Left lobe of liver (tissue), 2 donors: ENCODE data around the gene TPPP2. TPM values are rescaled to one million over a fixed set of nuclear protein-coding genes. Genes with fewer than 3 reads are reported as not detected.

ENCODE experiments used
- ATAC-seq: fragments of 200-7000 bp; cut with Tn5 transposase; one replicate; pipeline ENCODE4 v1.9.1; 2020; ENCODE audit warnings: mild to moderate bottlenecking, moderate library complexity
- DNase-seq: peaks from one replicate; pipeline ENCODE4 v3.0.0-alpha.2; 2020; ENCODE audit warnings: low spot score
- total RNA-seq: library from RNA; stranded (reverse); gene quantifications from one replicate; pipeline ENCODE4 v1.2.1, GENCODE V29; 2021
- donor health status: DM: no; HTN: no; CAD: no; lungs with moderate emphysema.
- donor health status: DM: no; HTN: yes; CAD: no.

TPPP2 gene
- total RNA-seq, 1 donor from 2014 or later, result 4.6 TPM

DNA sequence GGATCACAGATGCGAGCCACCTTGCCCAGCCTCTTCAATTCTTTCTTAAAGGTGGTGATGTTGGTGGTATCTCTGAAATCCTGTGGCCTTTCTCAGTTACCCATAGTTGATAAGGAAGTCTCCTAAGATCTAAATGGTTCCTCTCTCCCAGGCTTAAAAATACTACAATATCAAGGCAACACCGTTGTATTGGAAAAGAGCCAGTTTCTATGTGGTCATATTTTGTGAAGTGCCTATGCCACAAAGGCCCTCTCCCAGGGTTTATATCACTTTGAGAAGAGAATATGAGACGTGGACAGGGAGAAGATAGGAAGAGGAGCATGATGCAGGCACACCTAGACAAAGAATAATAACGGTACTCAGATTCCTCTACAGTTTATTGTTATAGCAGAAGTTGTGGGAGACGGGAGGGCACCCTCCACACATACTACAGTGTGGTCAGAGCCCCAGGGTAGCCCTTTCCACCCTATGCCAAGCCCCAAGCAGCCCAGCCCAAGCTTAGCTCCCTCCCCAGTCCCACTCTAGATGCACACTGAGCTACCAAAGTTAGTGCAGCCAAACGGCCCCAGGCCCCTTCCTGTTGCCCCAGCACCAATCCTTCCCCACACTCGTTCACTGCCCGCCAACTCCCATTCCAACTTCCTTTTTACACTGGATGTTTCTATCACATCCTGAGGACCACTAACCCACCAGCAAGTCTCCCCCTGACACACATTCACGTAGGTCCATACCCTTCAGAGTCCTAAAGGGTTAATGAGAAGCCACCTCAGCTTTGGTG lies 13.4 kb upstream of the TPPP2 start:
- no peak for DNase-seq
- ATAC-seq, result no peak

DNA sequence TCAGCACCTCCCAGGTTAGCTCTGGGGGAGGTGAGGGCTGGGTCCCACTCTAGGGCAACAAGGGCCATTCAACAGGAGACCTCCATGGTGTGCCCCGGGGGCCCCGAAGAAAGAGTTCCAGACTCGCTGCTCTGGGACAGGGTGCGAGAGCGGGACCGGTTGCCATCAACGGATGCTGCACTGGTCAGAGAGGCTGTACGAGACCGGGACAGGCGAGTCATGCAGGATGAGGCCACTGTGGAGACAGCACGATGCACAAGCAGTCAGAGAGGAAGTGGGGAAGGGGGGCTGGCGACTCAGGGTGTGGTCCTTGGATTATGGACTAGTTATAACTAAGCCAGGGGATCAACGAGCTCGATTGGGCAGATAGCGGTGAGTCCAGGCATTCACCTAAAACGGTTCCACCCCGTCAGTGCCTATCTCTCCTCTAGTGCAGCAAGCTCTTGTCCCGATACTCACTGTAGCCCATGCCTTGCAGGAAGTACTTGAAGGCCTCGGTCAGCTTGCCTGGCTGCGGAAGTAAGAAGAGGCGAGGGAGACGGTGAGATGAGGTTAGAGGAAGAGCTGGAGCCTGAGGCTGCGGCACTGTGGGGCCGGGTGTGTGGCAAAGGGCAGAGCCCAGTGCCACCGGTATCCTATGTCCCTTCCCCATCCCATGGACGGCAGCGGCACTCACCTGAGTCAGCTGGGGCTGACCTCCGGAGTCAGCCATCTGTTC lies 12.3 kb upstream of the TPPP2 start:
- ATAC-seq, result no peak
- no peak for DNase-seq

- ATAC-seq (no peak), DNase-seq (no peak)
These were observed 11.7 kb upstream of the TPPP2 start for GRCh38 chr14:21018286-21018685.

- DNase-seq, result no peak
- ATAC-seq, result no peak
These were observed 11.2 kb upstream of the TPPP2 start for GRCh38 chr14:21018781-21019180.

DNA sequence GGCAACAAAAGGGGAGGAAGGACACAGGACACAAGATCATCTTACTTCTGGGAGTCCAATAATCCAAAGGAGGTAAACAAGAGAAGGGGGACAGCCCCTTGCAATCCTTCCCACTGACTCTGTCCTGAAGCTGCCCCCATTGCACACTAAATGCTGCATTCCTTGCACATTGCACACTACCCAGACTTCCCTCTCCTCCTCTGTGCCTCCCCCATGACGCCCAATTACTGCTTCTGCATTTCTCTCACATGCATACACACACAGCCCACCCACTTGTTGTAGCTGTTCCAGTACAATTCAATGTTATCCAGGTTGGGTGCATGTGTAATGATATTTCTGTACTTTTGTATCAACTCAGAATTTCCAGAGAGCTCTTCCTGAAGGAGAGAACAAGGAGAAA lies 10.7 kb upstream of the TPPP2 start:
- DNase-seq, result no peak
- no peak for ATAC-seq

- no peak for DNase-seq
- no peak for ATAC-seq
These were observed 9.0 kb upstream of the TPPP2 start for GRCh38 chr14:21020977-21021545.

DNA sequence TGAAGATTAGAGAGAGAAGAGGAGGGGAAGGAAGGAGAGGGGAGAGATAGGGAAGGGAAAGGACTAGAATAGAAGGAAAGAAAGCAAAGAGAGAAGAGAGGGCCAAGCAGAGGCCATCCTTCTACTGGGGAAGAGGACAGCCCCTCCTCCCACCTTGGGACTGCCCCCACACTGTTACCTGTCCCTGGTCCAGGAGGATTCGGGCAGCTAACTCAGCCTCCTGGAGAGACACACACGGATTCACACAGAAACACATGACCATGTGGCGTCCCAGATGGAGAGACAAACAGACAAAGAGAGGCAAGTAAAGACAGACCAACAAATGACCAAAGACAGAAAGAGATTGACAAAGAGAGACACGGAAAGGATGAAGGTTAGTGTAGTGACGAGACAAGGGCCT lies 7.3 kb upstream of the TPPP2 start:
- DNase-seq (no peak), ATAC-seq (no peak)

- ATAC-seq, result peak; percentile 1
- no peak for DNase-seq
These were observed 6.8 kb upstream of the TPPP2 start for GRCh38 chr14:21023174-21023573.

DNA sequence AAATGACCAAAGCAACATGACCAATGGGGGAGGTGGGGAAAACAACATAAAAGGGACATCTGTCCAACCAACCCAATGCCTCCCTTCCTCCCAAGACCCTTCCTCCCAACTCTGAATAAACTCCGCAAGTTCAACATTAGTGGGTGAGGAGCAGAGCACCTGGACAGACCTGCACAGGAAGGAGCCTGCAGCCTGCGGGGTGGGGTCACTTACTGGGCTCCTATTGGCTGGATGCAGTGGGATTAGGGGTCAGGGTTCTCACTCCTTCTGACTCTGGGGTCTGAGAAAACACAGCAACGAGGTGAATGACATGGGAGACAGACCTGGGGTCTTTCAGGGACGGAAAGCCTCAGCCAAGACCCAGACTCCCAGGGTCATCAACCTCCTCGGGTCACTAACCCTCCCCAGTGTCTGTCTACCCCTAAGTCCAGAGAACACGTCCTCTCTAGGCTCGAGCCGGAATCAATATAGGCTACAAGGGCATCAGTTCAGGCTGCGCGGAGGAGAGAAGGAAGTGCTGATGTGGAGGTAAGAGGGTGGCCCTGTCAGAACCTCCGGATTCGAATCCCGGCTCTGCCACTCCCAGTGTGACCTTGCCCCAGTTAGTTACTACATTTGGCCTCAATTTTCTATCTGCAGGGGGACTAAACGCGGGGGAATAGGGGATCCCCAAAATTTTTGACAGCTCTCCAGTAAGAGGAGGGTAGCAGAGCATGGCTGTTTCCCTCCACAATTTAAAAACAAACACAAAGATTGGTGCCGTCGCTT lies 6.0 kb upstream of the TPPP2 start:
- ATAC-seq (peak; percentile 69), DNase-seq (peak; percentile 76)

- DNase-seq, result peak; percentile 89
- ATAC-seq, result peak; percentile 87
These were observed 5.2 kb upstream of the TPPP2 start, which contains the start of gene NDRG2 for GRCh38 chr14:21024585-21025370. Gene NDRG2, minus strand, starts transcription at chr14:21025061. Its CDS starts 1,746 bp downstream, at chr14:21023315.

DNA sequence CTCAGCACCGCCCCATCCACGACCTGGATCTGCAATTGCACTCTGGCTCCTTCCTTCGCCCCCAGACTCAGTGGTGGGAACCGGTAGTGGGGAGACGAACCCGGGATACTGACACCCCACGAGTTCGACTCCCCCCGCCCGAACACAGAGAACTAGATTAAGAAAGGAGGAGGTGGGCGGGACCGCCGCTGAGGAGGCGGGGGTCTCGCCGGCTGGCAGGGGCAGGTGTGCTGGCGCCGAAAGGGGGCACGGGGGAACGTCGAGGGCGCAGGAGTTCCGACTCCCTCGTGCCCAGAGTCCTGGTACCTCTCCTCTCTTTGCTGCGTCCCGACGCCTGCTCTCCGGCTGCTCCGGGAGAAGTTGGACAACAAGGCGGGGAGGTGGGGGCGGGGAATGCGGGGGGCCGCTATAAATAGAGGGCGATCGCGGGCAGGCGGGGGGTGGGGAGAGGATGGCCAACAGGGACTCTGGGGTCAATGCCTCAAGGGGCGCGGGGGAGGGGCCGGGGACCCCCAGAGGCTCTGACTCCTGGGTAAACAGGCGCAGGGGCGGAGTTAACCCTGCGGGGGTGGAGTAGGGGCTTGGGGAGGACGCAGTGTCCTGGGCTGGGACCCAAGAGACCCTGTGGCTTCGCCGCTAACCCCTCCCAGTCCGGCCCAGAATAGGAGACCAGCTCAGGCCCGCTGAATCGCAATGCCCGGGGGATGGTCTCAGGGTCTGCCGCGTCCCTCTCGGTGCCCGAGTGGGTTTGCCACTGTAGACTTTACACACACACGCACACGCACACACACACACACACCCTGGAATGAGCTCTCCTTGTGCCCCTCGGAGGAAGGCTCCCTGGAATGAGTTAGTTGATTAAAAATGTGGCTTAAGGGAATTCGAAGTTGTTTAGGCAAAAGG lies 4.4 kb upstream of the TPPP2 start:
- DNase-seq (peak; percentile 72), ATAC-seq (peak; percentile 41)

DNA sequence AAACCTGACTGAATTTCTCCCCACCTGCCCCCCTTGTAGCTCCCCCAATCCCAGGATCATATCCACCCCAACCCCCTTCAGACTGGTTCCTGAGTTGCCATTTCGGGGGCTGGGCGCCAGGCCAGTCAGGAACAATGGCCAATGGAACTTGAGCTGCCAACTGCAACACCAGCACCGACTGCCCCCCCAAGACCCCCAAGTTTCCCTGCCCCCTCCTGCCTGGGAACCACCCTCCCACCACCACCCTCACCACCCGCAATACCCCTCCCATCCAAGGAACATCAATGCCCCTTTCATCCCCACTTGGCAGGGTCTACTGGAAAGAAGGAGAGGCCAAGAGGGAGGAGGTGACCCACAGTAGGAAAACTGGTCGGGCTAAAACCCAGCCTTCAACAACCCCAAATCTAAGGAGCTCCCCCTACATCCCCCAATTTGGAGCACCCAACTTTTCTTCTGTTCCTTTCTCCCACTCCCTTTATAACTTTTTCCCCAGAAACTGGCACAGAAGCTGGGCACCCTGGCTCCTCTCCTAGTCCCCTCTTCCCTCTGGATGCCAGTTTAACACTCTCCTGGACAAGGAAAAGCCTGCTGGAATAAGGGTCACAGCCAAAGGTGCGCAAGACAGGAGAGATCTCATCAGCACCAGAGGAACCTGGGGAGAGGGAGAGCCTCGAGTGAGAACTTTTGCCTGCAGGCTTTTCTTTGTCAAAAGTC lies 3.6 kb upstream of the TPPP2 start:
- DNase-seq (no peak), ATAC-seq (no peak)

- DNase-seq (no peak), ATAC-seq (no peak)
These were observed 3.1 kb upstream of the TPPP2 start for GRCh38 chr14:21026988-21027315.

DNA sequence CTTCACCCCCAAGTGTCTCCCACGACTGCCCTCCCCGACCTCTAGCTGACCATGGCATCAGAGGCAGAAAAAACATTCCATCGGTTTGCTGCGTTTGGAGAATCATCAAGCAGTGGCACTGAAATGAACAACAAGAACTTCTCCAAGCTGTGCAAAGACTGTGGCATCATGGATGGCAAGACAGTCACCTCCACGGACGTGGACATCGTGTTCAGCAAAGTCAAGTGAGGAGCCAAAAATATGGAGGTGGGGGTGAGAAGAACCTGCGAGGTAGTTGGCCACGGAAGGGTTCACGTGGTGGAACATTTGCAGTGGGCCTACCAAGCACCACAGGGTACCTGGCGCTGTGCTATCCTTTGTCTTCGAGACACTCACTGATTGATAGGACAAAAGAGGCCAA lies 514 bp downstream of the TPPP2 start:
- ATAC-seq, result no peak

GRCh38 chr14:21032326-21033132 lies 2.5 kb downstream of the TPPP2 start:
- DNase-seq (no peak), ATAC-seq (no peak)

More for the DNA sequence above, 514 bp downstream of the TPPP2 start:
- DNase-seq, result no peak

GRCh38 chr14:21033133-21033698 lies 3.2 kb downstream of the TPPP2 start:
- ATAC-seq (no peak), DNase-seq (no peak)

DNA sequence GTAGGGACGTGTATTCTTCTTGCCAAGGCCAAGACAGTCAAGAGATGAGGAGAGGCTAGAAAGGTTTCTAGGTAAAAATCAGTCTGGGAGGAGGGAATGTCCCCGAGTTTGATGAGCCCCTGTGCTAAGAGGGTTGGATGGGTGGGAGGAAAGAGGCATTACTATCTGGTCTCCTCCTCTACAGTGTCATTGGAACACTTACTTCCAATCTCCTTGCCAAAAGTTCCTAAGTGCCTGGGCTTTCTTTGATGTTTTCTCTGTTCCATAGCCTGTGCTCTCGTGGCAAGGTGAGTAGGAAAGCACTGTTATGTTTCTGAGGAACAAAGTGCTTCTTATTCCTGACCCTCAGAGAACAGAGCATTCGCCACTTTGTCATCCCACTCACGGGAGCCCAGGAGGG lies 4.7 kb downstream of the TPPP2 start, which contains the start of gene RNASE13:
Gene RNASE13 (minus strand): TSS at position 101 of the 400 bp plus-strand sequence. CDS start 519 bp downstream, outside the sequence.
- no peak for DNase-seq
- no peak for ATAC-seq
